GM12865 (cell line): ENCODE measurements around the gene ACSL1.

Source experiments
- DNase-seq: peaks from one replicate; pipeline ENCODE4 v3.0.0; 2010; ENCODE audit warnings: low read depth
- H3K4me3 ChIP-seq: 2 replicates; pipeline ENCODE4 v1.5.1; 2011; ENCODE audit warnings: mild to moderate bottlenecking, low read depth, low read length, control low read depth
- CTCF ChIP-seq: IDR thresholded peaks from 2 replicates; pipeline ENCODE4 v1.5.1; 2011; ENCODE audit warnings: low read length, control low read depth, low read depth, inconsistent platforms; ENCODE audit not compliant: insufficient read depth; ENCODE audit errors: missing control alignments

ACSL1 gene

GRCh38 chr4:184803874-184804273, 21.9 kb downstream of the ACSL1 start:
- no peak for TF ChIP-seq CTCF
- H3K4me3 ChIP-seq = no peak overlapping the region
- DNase-seq = no peak

- TF ChIP-seq CTCF = no peak
- no peak overlapping the region for H3K4me3 ChIP-seq
- DNase-seq = no peak
Observed at GRCh38 chr4:184803133-184803532, 22.6 kb downstream of the ACSL1 start.

- DNase-seq = no peak
- H3K4me3 ChIP-seq = no peak overlapping the region
- TF ChIP-seq CTCF = no peak
Observed at GRCh38 chr4:184802697-184803015, 23.1 kb downstream of the ACSL1 start.

DNA sequence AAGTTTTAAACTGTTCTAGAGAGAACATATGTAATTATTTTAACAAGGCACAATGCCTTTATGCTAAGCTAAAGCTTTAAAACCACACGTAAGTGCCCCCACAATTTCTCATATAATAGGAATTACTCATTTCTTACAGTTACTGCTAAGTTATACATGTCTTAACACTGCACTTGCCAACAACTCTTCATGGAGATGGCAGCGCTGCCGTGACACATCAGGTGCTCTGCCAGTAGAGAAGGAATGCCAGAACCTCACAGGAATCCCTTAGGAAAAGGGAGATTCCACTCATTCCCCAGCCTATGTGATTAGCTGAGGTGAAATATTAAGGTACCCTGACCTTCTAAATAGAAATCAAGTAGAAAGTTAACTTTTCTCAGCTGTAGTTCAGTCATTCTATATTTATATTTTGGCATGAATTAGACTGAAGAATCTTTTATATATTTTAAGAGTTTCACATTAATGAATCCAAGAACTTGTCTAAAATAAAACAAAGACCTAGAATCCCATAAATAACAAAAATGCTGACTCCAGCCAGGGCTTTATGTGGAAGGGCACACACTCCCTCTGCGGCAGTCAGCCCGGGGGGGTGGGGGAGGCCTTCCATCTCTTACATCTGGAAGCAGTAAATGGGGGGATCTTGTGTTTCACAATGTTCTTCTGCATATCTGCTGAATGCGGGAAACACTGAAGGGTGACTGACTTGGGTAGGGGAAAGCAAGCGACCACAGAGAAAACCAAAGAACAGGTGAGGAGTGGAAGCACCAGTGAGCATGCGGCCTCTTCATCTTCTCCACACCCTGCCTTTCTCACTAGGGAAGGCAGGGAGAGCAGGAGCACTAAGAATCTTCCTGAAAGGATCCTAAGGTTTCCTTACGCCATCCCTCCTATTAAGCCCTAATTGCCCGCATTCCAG, 23.7 kb downstream of the ACSL1 start:
- no peak for DNase-seq
- no peak for TF ChIP-seq CTCF
- H3K4me3 ChIP-seq = no peak overlapping the region

GRCh38 chr4:184798504-184798903, 27.3 kb downstream of the ACSL1 start:
- DNase-seq = no peak
- no peak for TF ChIP-seq CTCF
- no peak overlapping the region for H3K4me3 ChIP-seq

DNA sequence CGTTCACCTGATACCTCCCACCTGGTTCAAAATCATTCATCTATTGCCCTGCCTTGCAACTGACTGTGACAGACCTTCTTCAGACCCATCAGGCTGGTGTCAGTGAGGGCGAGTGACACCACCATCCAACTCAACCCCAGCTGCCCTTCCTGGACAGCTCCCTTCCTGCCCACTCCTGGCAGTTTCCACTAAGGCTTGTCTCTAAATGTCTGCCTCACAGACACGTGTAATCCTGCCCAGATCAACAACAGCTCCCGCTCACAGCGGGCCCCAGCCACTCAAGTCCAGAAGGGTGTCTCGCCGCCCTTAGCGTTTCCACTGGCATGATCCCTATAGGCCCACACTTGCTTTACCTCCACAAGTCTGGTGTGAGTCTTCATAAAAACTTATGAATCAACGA, 28.9 kb downstream of the ACSL1 start:
- no peak for TF ChIP-seq CTCF
- no peak overlapping the region for H3K4me3 ChIP-seq
- DNase-seq = no peak
